SK-N-SH (cell line): ENCODE measurements around the gene ST7L. TPM values are rescaled to one million over a fixed set of nuclear protein-coding genes. Genes with fewer than 3 reads are reported as not detected.

Experiments
- CHD2 ChIP-seq: fragments of 150-350 bp; IDR thresholded peaks from 2 replicates; pipeline ENCODE4 v1.6.1; 2018; ENCODE audit warnings: low read length; ENCODE audit not compliant: partially characterized antibody
- ELF1 ChIP-seq: IDR thresholded peaks from 2 replicates; pipeline ENCODE4 v1.4.0; 2012
- EZH2phosphoT487 ChIP-seq: fragments of 200-600 bp; sonication (generic); IDR thresholded peaks from 2 replicates; pipeline ENCODE4 v1.6.1; 2017; ENCODE audit warnings: low read depth, mixed run types, mild to moderate bottlenecking, antibody characterized with exemption, moderate library complexity, borderline replicate concordance
- FOSL2 ChIP-seq: IDR thresholded peaks from 2 replicates; pipeline ENCODE4 v1.4.0; 2012; ENCODE audit warnings: low read depth, mild to moderate bottlenecking, moderate library complexity, borderline replicate concordance
- FOXJ3 ChIP-seq: sonication (generic); formaldehyde crosslinking; IDR thresholded peaks from 2 replicates; pipeline ENCODE4 v1.5.1; 2020; ENCODE audit warnings: mild to moderate bottlenecking, missing genetic modification reagents
- FOXM1 ChIP-seq: IDR thresholded peaks from 2 replicates; pipeline ENCODE4 v1.4.0; 2012; ENCODE audit warnings: low read depth, mild to moderate bottlenecking
- GABPA ChIP-seq: IDR thresholded peaks from 2 replicates; pipeline ENCODE4 v1.4.0; 2012; ENCODE audit warnings: low read depth, mild to moderate bottlenecking
- MAX ChIP-seq: IDR thresholded peaks from 2 replicates; pipeline ENCODE4 v1.4.0; 2012; ENCODE audit warnings: low read depth
- MEF2A ChIP-seq: IDR thresholded peaks from 2 replicates; pipeline ENCODE4 v1.4.0; 2012; ENCODE audit warnings: low read depth, borderline replicate concordance
- MXI1 ChIP-seq: IDR thresholded peaks from 2 replicates; pipeline ENCODE4 v1.6.1; 2012; ENCODE audit warnings: mild to moderate bottlenecking, low read depth, low read length, improper control_type of control experiment
- NFIC ChIP-seq: IDR thresholded peaks from 2 replicates; pipeline ENCODE4 v1.4.0; 2012; ENCODE audit warnings: borderline replicate concordance
- NRF1 ChIP-seq: IDR thresholded peaks from 2 replicates; pipeline ENCODE4 v1.6.1; 2012; ENCODE audit warnings: low read depth, mild to moderate bottlenecking, low read length
- POLR2AphosphoS5 ChIP-seq: IDR thresholded peaks from 2 replicates; pipeline ENCODE4 v1.6.1; 2012; ENCODE audit warnings: low read depth, low read length
- RAD21 ChIP-seq: IDR thresholded peaks from 2 replicates; pipeline ENCODE4 v1.6.1; 2012; ENCODE audit warnings: mild to moderate bottlenecking, low read length
- RCOR1 ChIP-seq: fragments of 150-350 bp; IDR thresholded peaks from 2 replicates; pipeline ENCODE4 v1.6.1; 2017; ENCODE audit warnings: antibody characterized with exemption, low read length
- REST ChIP-seq: IDR thresholded peaks from 2 replicates; pipeline ENCODE4 v1.6.1; 2012; ENCODE audit warnings: mild to moderate bottlenecking, low read depth, low read length, moderate library complexity
- RFX5 ChIP-seq: IDR thresholded peaks from 2 replicates; pipeline ENCODE4 v1.6.1; 2012; ENCODE audit warnings: mild to moderate bottlenecking, improper control_type of control experiment, low read length
- RXRA ChIP-seq: IDR thresholded peaks from 2 replicates; pipeline ENCODE4 v1.4.0; 2012; ENCODE audit warnings: low read depth, mild to moderate bottlenecking, borderline replicate concordance
- SIN3A ChIP-seq: IDR thresholded peaks from 2 replicates; pipeline ENCODE4 v1.6.1; 2012; ENCODE audit warnings: low read depth, mild to moderate bottlenecking, low read length, moderate library complexity, borderline replicate concordance
- SMC3 ChIP-seq: IDR thresholded peaks from 2 replicates; pipeline ENCODE4 v1.6.1; 2012; ENCODE audit warnings: low read depth, low read length, improper control_type of control experiment
- TCF12 ChIP-seq: IDR thresholded peaks from 2 replicates; pipeline ENCODE4 v1.4.0; 2012
- TEAD4 ChIP-seq: IDR thresholded peaks from 2 replicates; pipeline ENCODE4 v1.4.0; 2012; ENCODE audit warnings: mild to moderate bottlenecking, borderline replicate concordance; ENCODE audit not compliant: insufficient read depth
- USF1 ChIP-seq: IDR thresholded peaks from 2 replicates; pipeline ENCODE4 v1.4.0; 2012; ENCODE audit warnings: low read depth, borderline replicate concordance
- YY1 ChIP-seq: IDR thresholded peaks from 2 replicates; pipeline ENCODE4 v1.4.0; 2012; ENCODE audit warnings: low read depth, mild to moderate bottlenecking
- ZBTB33 ChIP-seq: IDR thresholded peaks from 2 replicates; pipeline ENCODE4 v1.4.0; 2012; ENCODE audit warnings: low read depth, borderline replicate concordance
- polyA plus RNA-seq, 3 experiments: library from polyadenylated mRNA; depleted of rRNA; stranded (reverse); fragments of >200 nt; gene quantifications; 2 replicates each; pipeline ENCODE4 v1.2.3, GENCODE V29; 2012

The ST7L gene
- polyA plus RNA-seq, 1 of the 3 experiments (the other 2 are of a cell fraction) = 17.9 TPM

GRCh38 chr1:112544011-112544688, 74.8 kb downstream of the ST7L start (continued):
- TF ChIP-seq REST (peak; percentile 28; the same call in 1 of the 2 replicates), FOXJ3 (CRISPR knock-in tag) (no peak), FOXM1 (no peak), ZBTB33 (peak; percentile 41; the same call in 1 of the 2 replicates), TEAD4 (peak; percentile 92), CHD2 (no peak), ELF1 (peak; percentile 46; the same call in 1 of the 2 replicates), RXRA (peak; percentile 95), MEF2A (peak; percentile 94), RFX5 (no peak), NRF1 (no peak), MXI1 (no peak), TCF12 (peak; percentile 80), YY1 (no peak), NFIC (peak; percentile 62; the same call in 1 of the 2 replicates), SIN3A (no peak), RCOR1 (no peak), RAD21 (no peak), SMC3 (no peak), EZH2phosphoT487 (no peak), GABPA (peak; percentile 70), FOSL2 (peak; percentile 96), MAX (0 out of 2 replicates have a peak, but pooled peaks have one; percentile 39), USF1 (no peak), POLR2AphosphoS5 (peak; percentile 46; the same call in 1 of the 2 replicates)
